ENCODE data around the gene TIGAR.

The TIGAR gene

GRCh38 chr12:4320853-4321701 is at the start of gene TIGAR:
TIGAR (plus strand) TSS chr12:4321213; CDS start chr12:4321272, 59 bp downstream.
- no peak for TF ChIP-seq CTCF (IDR thresholded peaks at IDR 0.05; ENCODE audit: insufficient read depth, low read depth, low read length, missing control alignments)
- peak within 1 kb of the TSS; percentile 80 for H3K4me3 ChIP-seq (ENCODE audit: low read depth, low read length)
- DNase-seq (ENCODE audit: low read depth) = peak; percentile 97

- H3K4me3 ChIP-seq (ENCODE audit: low read depth, low read length) = peak overlapping the region; percentile 87
- peak; percentile 96 for DNase-seq (ENCODE audit: low read depth)
- TF ChIP-seq CTCF (IDR thresholded peaks at IDR 0.05; ENCODE audit: insufficient read depth, low read depth, low read length, missing control alignments) = no peak
Measured at GRCh38 chr12:4271717-4272423, 49.1 kb upstream of the TIGAR start.

GRCh38 chr12:4272424-4273272 is 48.4 kb upstream of the TIGAR start:
- DNase-seq (ENCODE audit: low read depth) = peak; percentile 81

GRCh38 chr12:4273273-4273651 is 47.8 kb upstream of the TIGAR start:
- peak overlapping the region; percentile 87 for H3K4me3 ChIP-seq (ENCODE audit: low read depth, low read length)
- DNase-seq (ENCODE audit: low read depth) = no peak
- TF ChIP-seq CTCF (IDR thresholded peaks at IDR 0.05; ENCODE audit: insufficient read depth, low read depth, low read length, missing control alignments) = no peak

More at GRCh38 chr12:4272424-4273272, 48.4 kb upstream of the TIGAR start:
- peak overlapping the region; percentile 87 for H3K4me3 ChIP-seq (ENCODE audit: low read depth, low read length)
- TF ChIP-seq CTCF (IDR thresholded peaks at IDR 0.05; ENCODE audit: insufficient read depth, low read depth, low read length, missing control alignments) = no peak

- peak; percentile 90 for DNase-seq (ENCODE audit: low read depth)
- H3K4me3 ChIP-seq (ENCODE audit: low read depth, low read length) = peak within 1 kb of the TSS; percentile 87
- no peak for TF ChIP-seq CTCF (IDR thresholded peaks at IDR 0.05; ENCODE audit: insufficient read depth, low read depth, low read length, missing control alignments)
Measured at GRCh38 chr12:4273652-4274395, 47.2 kb upstream of the TIGAR start, which contains the start of gene CCND2. CCND2 (plus strand) TSS chr12:4273762; CDS start chr12:4274041, 279 bp downstream.

Measured in GM12865 (cell line).